ENCODE results near the gene ABO. TPM values are rescaled to one million over a fixed set of nuclear protein-coding genes. Genes with fewer than 3 reads are reported as not detected.
"Not testable (repeated sequence)": the region's sequence is repeated elsewhere in the genome, so short reads cannot be mapped to it uniquely, and the experiment has no call there.

Gene ABO
- total RNA-seq, 2 experiments from 2014 or later, result not detected

- H3K36me3 Mint-ChIP-seq, result no peaks in the 10 kb centered on the region
- H3K4me1 Mint-ChIP-seq (ENCODE audit: low read depth), result no peaks in the 10 kb centered on the region
- intact Hi-C loops (cut with micrococcal nuclease), result no loop called here
- no peak for DNase-seq
- ChIA-PET POLR2A (no interaction called here), CTCF (no interaction called here)
- H3K4me3 Mint-ChIP-seq, result no peak overlapping the region
- peaks cover 7% of the 10 kb centered on the region for H3K27me3 Mint-ChIP-seq
- no peaks in the 10 kb centered on the region for H3K9me3 Mint-ChIP-seq
- no peak overlapping the region for H3K27ac Mint-ChIP-seq
Measured at GRCh38 chr9:133304477-133305377, 29.7 kb upstream of the ABO start.

- CTCF ChIA-PET, result no interaction called here
- peaks cover under 1% of the 10 kb centered on the region for H3K27me3 Mint-ChIP-seq
- no peaks in the 10 kb centered on the region for H3K9me3 Mint-ChIP-seq
- H3K36me3 Mint-ChIP-seq, result no peaks in the 10 kb centered on the region
- H3K4me1 Mint-ChIP-seq (ENCODE audit: low read depth), result no peaks in the 10 kb centered on the region
- no peak overlapping the region for H3K4me3 Mint-ChIP-seq
- intact Hi-C loops (cut with micrococcal nuclease), result no loop called here
- DNase-seq, result no peak
- POLR2A ChIA-PET, result no interaction called here
- no peak overlapping the region for H3K27ac Mint-ChIP-seq
Measured at GRCh38 chr9:133304158-133304470, 29.1 kb upstream of the ABO start.

GRCh38 chr9:133303266-133304157 lies 28.5 kb upstream of the ABO start:
- no peak overlapping the region for H3K4me3 Mint-ChIP-seq
- intact Hi-C loops (cut with micrococcal nuclease), result no loop called here

DNA sequence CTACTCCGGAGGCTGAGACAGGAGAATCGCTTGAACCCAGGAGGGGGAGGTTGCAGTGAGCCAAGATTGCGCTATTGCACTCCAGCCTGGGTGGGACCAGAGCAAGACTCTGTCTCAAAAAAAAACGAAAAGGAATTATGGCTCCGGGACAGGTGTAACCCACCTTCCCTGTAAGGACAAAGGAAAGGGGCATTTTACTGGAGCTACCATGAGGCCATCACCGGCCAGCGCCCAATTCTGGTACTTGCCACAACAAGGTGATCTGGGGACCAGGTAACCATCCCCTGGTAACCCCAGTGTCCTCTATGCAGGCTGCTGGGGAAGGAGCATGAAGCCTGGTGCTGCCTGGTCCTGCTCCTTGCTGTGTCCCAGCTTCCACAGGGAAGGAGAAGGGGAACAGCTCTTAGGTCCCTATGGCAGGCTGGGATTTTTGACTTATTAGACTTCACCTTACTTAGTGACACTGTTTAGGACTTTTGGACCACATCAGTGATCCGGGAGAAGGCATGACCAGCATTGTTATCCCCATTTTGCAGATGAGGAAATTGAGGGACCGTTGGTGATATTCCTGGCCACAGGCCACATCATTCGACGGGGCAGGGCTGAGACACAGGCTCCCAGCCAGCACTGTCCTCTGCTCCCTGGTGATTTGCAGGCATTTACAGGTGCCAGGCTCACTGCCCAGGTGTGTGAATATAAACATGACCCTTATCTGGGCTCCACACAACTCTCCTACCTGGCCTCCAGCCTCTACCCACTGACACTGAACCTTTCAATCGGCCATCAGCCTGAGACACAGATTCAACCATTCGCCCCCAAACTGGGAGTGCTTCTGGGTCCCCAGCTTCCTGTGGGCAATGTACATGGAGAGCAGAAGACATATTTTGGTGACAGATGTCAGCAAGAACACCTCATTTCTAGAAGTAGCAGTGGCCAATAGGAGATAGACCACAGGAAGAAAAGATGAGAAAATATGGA lies 26.5 kb upstream of the ABO start:
- POLR2A ChIA-PET, result no interaction called here

More at GRCh38 chr9:133303266-133304157, 28.5 kb upstream of the ABO start:
- POLR2A ChIA-PET, result no interaction called here
- DNase-seq, result no peak
- Mint-ChIP-seq H3K27me3 (no peaks in the 10 kb centered on the region), H3K4me1 (ENCODE audit: low read depth) (no peaks in the 10 kb centered on the region), H3K36me3 (no peaks in the 10 kb centered on the region), H3K9me3 (no peaks in the 10 kb centered on the region), H3K27ac (no peak overlapping the region)
- CTCF ChIA-PET, result no interaction called here

DNA sequence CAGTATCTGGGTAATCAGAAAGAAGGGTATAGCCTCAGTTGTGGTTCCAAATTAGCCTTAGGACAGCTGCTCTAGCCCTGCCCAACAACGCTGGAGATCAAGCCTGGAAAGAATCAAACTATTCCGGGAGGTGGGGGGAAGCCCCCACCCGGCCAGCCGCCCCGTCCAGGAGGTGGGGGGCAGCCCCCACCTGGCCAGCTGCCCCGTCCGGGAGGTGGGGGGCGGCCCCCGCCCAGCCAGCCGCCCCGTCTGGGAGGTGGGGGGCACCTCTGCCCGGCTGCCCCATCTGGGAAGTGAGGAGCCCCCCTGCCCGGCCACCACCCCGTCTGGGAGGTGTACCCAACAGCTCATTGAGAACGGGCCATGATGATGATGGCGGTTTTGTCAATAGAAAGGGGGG lies 25.0 kb upstream of the ABO start:
- H3K27ac Mint-ChIP-seq; H3K4me1 Mint-ChIP-seq (ENCODE audit: low read depth); DNase-seq; POLR2A ChIA-PET; CTCF ChIA-PET; H3K27me3 Mint-ChIP-seq; intact Hi-C loops (cut with micrococcal nuclease); H3K36me3 Mint-ChIP-seq; H3K4me3 Mint-ChIP-seq; H3K9me3 Mint-ChIP-seq: not testable (repeated sequence)

More for the DNA sequence above, 26.5 kb upstream of the ABO start:
- Mint-ChIP-seq H3K27me3 (peaks cover 1% of the 10 kb centered on the region), H3K9me3 (no peaks in the 10 kb centered on the region), H3K27ac (no peak overlapping the region), H3K4me1 (ENCODE audit: low read depth) (no peaks in the 10 kb centered on the region), H3K4me3 (no peak overlapping the region), H3K36me3 (no peaks in the 10 kb centered on the region)
- intact Hi-C loops (cut with micrococcal nuclease), result no loop called here
- DNase-seq, result no peak
- CTCF ChIA-PET, result interaction anchor here (0.6 kb wide), 1 partner anchor 134 kb away, joined by 3 read pairs; no protein-coding TSS in a partner anchor

GRCh38 chr9:133294257-133294656 lies 19.3 kb upstream of the ABO start:
- no peak overlapping the region for H3K4me3 Mint-ChIP-seq
- H3K9me3 Mint-ChIP-seq, result peaks cover 23% of the 10 kb centered on the region
- ChIA-PET CTCF (no interaction called here), POLR2A (no interaction called here)
- DNase-seq, result no peak
- H3K4me1 Mint-ChIP-seq (ENCODE audit: low read depth), result no peaks in the 10 kb centered on the region
- peaks cover 19% of the 10 kb centered on the region for H3K27me3 Mint-ChIP-seq
- intact Hi-C loops (cut with micrococcal nuclease), result no loop called here
- H3K27ac Mint-ChIP-seq, result no peak overlapping the region
- peaks cover 6% of the 10 kb centered on the region for H3K36me3 Mint-ChIP-seq

- peaks cover 20% of the 10 kb centered on the region for H3K27me3 Mint-ChIP-seq
- H3K4me1 Mint-ChIP-seq (ENCODE audit: low read depth), result no peaks in the 10 kb centered on the region
- no peak overlapping the region for H3K27ac Mint-ChIP-seq
- H3K4me3 Mint-ChIP-seq, result no peak overlapping the region
- peaks cover 31% of the 10 kb centered on the region for H3K9me3 Mint-ChIP-seq
- no peak for DNase-seq
- intact Hi-C loops (cut with micrococcal nuclease), result no loop called here
- ChIA-PET CTCF (interaction anchor here (0.6 kb wide), 2 partner anchors 110 to 340 kb away, joined by 3 read pairs; no protein-coding TSS in a partner anchor), POLR2A (no interaction called here)
- H3K36me3 Mint-ChIP-seq, result peaks cover 8% of the 10 kb centered on the region
Measured at GRCh38 chr9:133290751-133291302, 15.8 kb upstream of the ABO start.

GRCh38 chr9:133286523-133286922 lies 11.5 kb upstream of the ABO start:
- Mint-ChIP-seq H3K9me3 (peaks cover 25% of the 10 kb centered on the region), H3K4me1 (ENCODE audit: low read depth) (no peaks in the 10 kb centered on the region), H3K4me3 (no peak overlapping the region), H3K36me3 (peaks cover 6% of the 10 kb centered on the region), H3K27ac (no peak overlapping the region), H3K27me3 (peaks cover 7% of the 10 kb centered on the region)
- intact Hi-C loops (cut with micrococcal nuclease), result no loop called here
- POLR2A ChIA-PET, result no interaction called here
- CTCF ChIA-PET, result no interaction called here
- DNase-seq, result no peak

DNA sequence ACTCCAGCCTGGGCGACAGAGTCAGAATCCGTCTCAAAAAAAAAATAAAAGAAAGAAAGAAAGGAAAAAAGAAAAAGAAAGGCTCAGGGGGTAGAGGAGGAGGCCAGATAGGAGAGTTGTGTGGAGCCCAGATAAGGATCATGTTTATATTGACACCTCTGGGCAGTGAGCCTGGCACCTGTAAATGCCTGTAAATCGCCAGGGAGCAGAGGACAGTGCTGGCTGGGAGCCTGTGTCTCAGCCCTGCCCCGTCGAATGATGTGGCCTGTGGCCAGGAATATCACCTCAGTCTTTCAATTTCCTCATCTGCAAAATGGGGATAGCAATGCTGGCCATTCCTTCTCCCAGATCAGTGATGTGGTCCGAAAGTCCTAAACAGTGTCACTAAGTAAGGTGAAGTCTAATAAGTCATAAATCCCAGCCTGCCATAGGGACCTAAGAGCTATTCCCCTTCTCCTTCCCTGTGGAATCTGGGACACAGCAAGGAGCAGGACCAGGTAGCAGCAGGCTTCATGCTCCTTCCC lies 10.3 kb upstream of the ABO start:
- ChIA-PET POLR2A (no interaction called here), CTCF (no interaction called here)
- intact Hi-C loops (cut with micrococcal nuclease), result no loop called here
- Mint-ChIP-seq H3K4me3 (no peak overlapping the region), H3K4me1 (ENCODE audit: low read depth) (no peaks in the 10 kb centered on the region), H3K9me3 (peaks cover 16% of the 10 kb centered on the region), H3K36me3 (peaks cover 6% of the 10 kb centered on the region), H3K27me3 (peaks cover 4% of the 10 kb centered on the region), H3K27ac (no peak overlapping the region)
- no peak for DNase-seq

GRCh38 chr9:133284362-133284761 lies 9.4 kb upstream of the ABO start:
- no peaks in the 10 kb centered on the region for H3K4me1 Mint-ChIP-seq (ENCODE audit: low read depth)
- CTCF ChIA-PET, result interaction anchor here (1.0 kb wide), 1 partner anchor 45 kb away, joined by 3 read pairs; no protein-coding TSS in a partner anchor
- peaks cover 2% of the 10 kb centered on the region for H3K36me3 Mint-ChIP-seq
- intact Hi-C loops (cut with micrococcal nuclease), result no loop called here
- H3K4me3 Mint-ChIP-seq, result no peak overlapping the region
- peaks cover 7% of the 10 kb centered on the region for H3K27me3 Mint-ChIP-seq
- H3K9me3 Mint-ChIP-seq, result peaks cover 8% of the 10 kb centered on the region
- H3K27ac Mint-ChIP-seq, result no peak overlapping the region
- POLR2A ChIA-PET, result no interaction called here
- no peak for DNase-seq

DNA sequence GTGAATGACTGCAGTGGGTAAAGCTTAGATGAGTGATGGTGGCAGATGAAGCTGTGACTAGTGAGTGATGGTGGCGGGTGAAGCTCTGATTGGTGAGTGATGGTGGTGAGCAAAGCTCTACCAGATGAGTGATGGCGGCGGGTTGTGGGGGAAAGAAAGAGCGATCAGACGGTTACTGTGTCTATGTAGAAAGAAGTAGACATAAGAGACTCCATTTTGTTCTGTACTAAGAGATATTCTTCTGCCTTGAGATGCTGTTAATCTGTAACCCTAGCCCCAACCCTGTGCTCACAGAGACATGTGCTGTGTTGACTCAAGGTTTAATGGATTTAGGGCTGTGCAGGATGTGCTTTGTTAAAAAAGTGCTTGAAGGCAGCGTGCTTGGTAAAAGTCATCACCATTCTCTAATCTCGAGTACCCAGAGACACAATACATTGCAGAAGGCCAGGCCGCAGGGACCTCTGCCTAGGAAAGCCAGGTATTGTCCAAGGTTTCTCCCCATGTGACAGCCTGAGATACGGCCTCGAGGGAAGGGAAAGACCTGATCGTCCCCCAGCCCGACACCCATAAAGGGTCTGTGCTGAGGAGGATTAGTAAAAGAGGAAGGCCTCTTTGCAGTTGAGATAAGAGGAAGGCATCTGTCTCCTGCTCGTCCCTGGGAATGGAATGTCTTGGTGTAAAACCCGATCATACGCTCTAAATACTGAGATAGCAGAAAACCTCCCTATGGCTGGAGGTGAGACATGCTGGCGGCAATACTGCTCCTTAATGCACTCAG lies 8.4 kb upstream of the ABO start:
- POLR2A ChIA-PET; H3K36me3 Mint-ChIP-seq; DNase-seq; H3K4me1 Mint-ChIP-seq (ENCODE audit: low read depth); H3K4me3 Mint-ChIP-seq; intact Hi-C loops (cut with micrococcal nuclease); H3K9me3 Mint-ChIP-seq; H3K27ac Mint-ChIP-seq; H3K27me3 Mint-ChIP-seq; CTCF ChIA-PET: not testable (repeated sequence)
